Frontal cortex (tissue), 4 donors: ENCODE results near the gene MAGEE1. TPM values are rescaled to one million over a fixed set of nuclear protein-coding genes. Genes with fewer than 3 reads are reported as not detected.

Experiments used
- DNase-seq, 2 donors: peaks; one replicate each; pipeline ENCODE4 v3.0.0; 2012; ENCODE audit warnings: low spot score in 2 of 2
- FAIRE-seq: peaks from 2 replicates; lab custom pipeline; 2012; peaks lifted over from hg19 to GRCh38; lab: Jason Lieb, UNC
- total RNA-seq: library from RNA; depleted of rRNA; stranded (reverse); fragments of >200 nt; gene quantifications from one replicate; pipeline ENCODE4 v1.2.3, GENCODE V29; 2014
- donor health status: control.
- donor health status: control.
- donor health status: control.

MAGEE1 gene
- 16.3 TPM for total RNA-seq

GRCh38 chrX:76427560-76428242 lies at the start of gene MAGEE1:
MAGEE1 (plus strand) TSS chrX:76427710; CDS start chrX:76427931, 221 bp downstream.
- FAIRE-seq (no peak), DNase-seq (peak; percentile 46 to 47)

GRCh38 chrX:76398970-76399369 lies 28.5 kb upstream of the MAGEE1 start:
- FAIRE-seq, result no peak
- no peak for DNase-seq

- FAIRE-seq (no peak), DNase-seq (no peak)
These were observed 19.7 kb upstream of the MAGEE1 start for GRCh38 chrX:76407795-76408194.

- no peak for FAIRE-seq
These were observed 7.3 kb upstream of the MAGEE1 start for GRCh38 chrX:76420237-76420636.

GRCh38 chrX:76428243-76429130 lies 977 bp downstream of the MAGEE1 start:
- peak in 1 of 2 donors; percentile 2 for DNase-seq
- FAIRE-seq, result no peak

More at GRCh38 chrX:76420237-76420636, 7.3 kb upstream of the MAGEE1 start:
- no peak for DNase-seq

GRCh38 chrX:76433219-76433618 lies 5.7 kb downstream of the MAGEE1 start:
- DNase-seq (no peak), FAIRE-seq (no peak)

- FAIRE-seq, result no peak
- DNase-seq, result no peak
These were observed 6.7 kb downstream of the MAGEE1 start for GRCh38 chrX:76434103-76434741.

GRCh38 chrX:76439188-76439587 lies 11.7 kb downstream of the MAGEE1 start:
- no peak for FAIRE-seq
- no peak for DNase-seq

- DNase-seq (no peak), FAIRE-seq (no peak)
These were observed 26.4 kb downstream of the MAGEE1 start for GRCh38 chrX:76453737-76454406.

GRCh38 chrX:76454456-76454927 lies 27.0 kb downstream of the MAGEE1 start:
- FAIRE-seq, result no peak
- no peak for DNase-seq

- FAIRE-seq (no peak), DNase-seq (no peak)
These were observed 49.8 kb downstream of the MAGEE1 start for GRCh38 chrX:76477353-76477752.
